Psoas muscle (tissue), 8 donors: ENCODE results near the gene GRIK5. TPM values are rescaled to one million over a fixed set of nuclear protein-coding genes. Genes with fewer than 3 reads are reported as not detected.

ENCODE experiments used
- ATAC-seq, 4 donors: fragments of 200-7000 bp; cut with Tn5 transposase; one replicate each; pipeline ENCODE4 v1.9.1; 2020; ENCODE audit warnings: moderate library complexity in 3 of 4, mild to moderate bottlenecking in 2 of 4
- DNase-seq, 2 donors: peaks; one replicate each; pipeline ENCODE4 v3.0.0-alpha.2; 2020
- H3K27ac ChIP-seq: fragments of 200-600 bp; one replicate; pipeline ENCODE4 v1.8.0; 2022
- H3K27me3 ChIP-seq, 3 donors: fragments of 200-600 bp in 1 of 3; one replicate each; pipeline versions ENCODE4 v1.6.1 to v1.8.0; 2013 to 2022; ENCODE audit warnings: low read length in 2 of 3, mild to moderate bottlenecking in 2 of 3, moderate library complexity in 1 of 3; ENCODE audit not compliant: insufficient read depth in 3 of 3
- H3K36me3 ChIP-seq, 2 donors: fragments of 200-600 bp in 1 of 2; one replicate each; pipeline versions ENCODE4 v1.6.1 to v1.8.0; 2013 to 2022; ENCODE audit warnings: low read depth in 1 of 2, mild to moderate bottlenecking in 1 of 2, moderate library complexity in 1 of 2; ENCODE audit not compliant: insufficient read depth in 1 of 2
- H3K4me1 ChIP-seq: fragments of 200-600 bp; one replicate; pipeline ENCODE4 v1.8.0; 2022
- H3K4me3 ChIP-seq: fragments of 200-600 bp; one replicate; pipeline ENCODE4 v1.8.0; 2022; ENCODE audit warnings: mild to moderate bottlenecking
- H3K9me3 ChIP-seq: fragments of 200-600 bp; one replicate; pipeline ENCODE4 v1.8.0; 2022
- CTCF ChIP-seq: fragments of 200-600 bp; IDR thresholded peaks from one replicate; pipeline ENCODE4 v1.8.0; 2022; ENCODE audit warnings: antibody characterized with exemption
- WGBS, 3 donors: extraction: QIAGEN DNeasy Blood & Tissue Kit; methylation state at CpG; one replicate each; pipeline versions ENCODE4 v1.1.6 to v1.1.7; 2013; 5-methylcytosine and 5-hydroxymethylcytosine counted together
- intact Hi-C, 2 donors: fragments of 100-400 bp; cut with DNase I; formaldehyde crosslinking; loops; one replicate each; pipeline versions ENCODE4 v1.11.0 to v1.14.2; 2022
- polyA plus RNA-seq, 3 donors: library from polyadenylated mRNA; stranded (reverse); fragments of 200-250 nt; gene quantifications; one replicate each; pipeline ENCODE4 v1.2.3, GENCODE V29; 2013
- total RNA-seq, 4 donors: library from RNA; stranded (reverse); fragmentation: NEBNext Ultra II Directional in 2 of 4; extraction: Animal tissue kit (Norgen Biotek cat#: 25700) in 2 of 4; gene quantifications; one replicate each; pipeline versions ENCODE4 v1.2.1 to v1.2.4, GENCODE V29; 2021 to 2023
- donor health status: healthy with polysubstance abuse.
- donor health status: DM: no; HTN: no; CAD: no; lungs with moderate emphysema.
- donor health status: Bipolar disorder and iron deficiency.
- donor health status: healthy.
- donor health status: DM: yes; HTN: yes; CAD: no.
- donor health status: DM: no; HTN: no; CAD: no.
- donor health status: DM: no; HTN: no; CAD: no.
- donor health status: DM: yes; HTN: yes; CAD: no.

GRIK5 gene
- total and polyA plus RNA-seq, 7 donors = 0.26 to 0.88 (median 0.45) TPM

GRCh38 chr19:41959056-41960053, 110.7 kb downstream of the GRIK5 start, which contains the start of gene RABAC1:
RABAC1 (minus strand) TSS chr19:41959321; CDS start chr19:41959292, 29 bp downstream.
- intact Hi-C loops = loop anchor here (5.0 kb wide), 2 partner anchors 77 to 97 kb away; partner anchors contain the start of genes RPS19 (in 2 of the 2) and ARHGEF1 (in 1 of the 2)
- TF ChIP-seq CTCF = no peak
- Histone ChIP-seq H3K27ac (peak within 1 kb of the TSS; percentile 78), H3K4me3 (peak within 1 kb of the TSS; percentile 92), H3K4me1 (peaks cover 16% of the 10 kb centered on the region), H3K27me3 (no peaks in the 10 kb centered on the region), H3K9me3 (no peaks in the 10 kb centered on the region), H3K36me3 (peaks cover 0 to 21% of the 10 kb centered on the region in 2 donors)
- peak; percentile 91 to 98 (median 96) for ATAC-seq
- peak; percentile 86 to 92 for DNase-seq
- 5% methylated on average over 43 to 46 of the region's 46 CpGs for WGBS, 3 donors

DNA sequence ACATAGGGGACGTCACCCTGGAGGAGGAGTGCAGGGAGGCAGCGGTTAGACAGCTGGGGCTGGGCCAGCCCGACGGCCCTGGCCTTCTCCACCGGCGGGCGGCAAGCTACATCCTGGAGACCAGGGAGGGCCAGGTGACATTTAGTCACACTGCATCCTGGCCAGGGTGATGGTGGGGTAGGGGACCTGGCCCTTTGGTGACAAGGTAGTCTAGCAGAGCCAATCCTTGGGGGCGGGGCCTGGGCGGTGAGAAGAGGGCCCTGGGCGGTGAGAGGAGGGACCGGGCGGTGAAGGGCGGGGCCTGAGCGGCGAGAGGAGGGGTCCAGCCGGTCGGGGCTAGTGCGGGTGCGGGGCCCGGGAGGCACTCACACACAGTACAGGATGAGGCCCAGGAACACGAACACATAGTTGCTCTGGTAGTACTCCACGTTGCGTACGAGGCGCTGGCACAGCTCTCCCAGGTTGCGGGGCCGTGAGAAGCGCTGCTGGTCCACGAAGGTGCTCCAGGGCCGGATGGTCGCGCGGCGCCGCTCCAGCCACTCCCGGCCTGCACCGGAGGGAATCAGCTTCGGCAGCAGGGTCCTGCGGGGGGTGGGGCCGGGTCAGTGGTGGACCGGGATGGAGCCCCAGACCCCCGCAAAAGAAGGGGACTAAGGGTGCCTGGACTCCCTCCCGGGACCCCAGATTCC, 111.5 kb downstream of the GRIK5 start:
- DNase-seq = peak; percentile 80 to 84
- TF ChIP-seq CTCF = no peak
- H3K9me3 ChIP-seq = no peaks in the 10 kb centered on the region
- ATAC-seq = peak; percentile 68 to 79 (median 70)
- peaks cover 0 to 21% of the 10 kb centered on the region in 2 donors for H3K36me3 ChIP-seq
- peaks cover 16% of the 10 kb centered on the region for H3K4me1 ChIP-seq
- no peaks in the 10 kb centered on the region for H3K27me3 ChIP-seq
- peak overlapping the region; percentile 92 for H3K4me3 ChIP-seq
- intact Hi-C loops = loop anchor here (5.0 kb wide), 2 partner anchors 76 to 96 kb away; partner anchors contain the start of genes RPS19 (in 2 of the 2) and ARHGEF1 (in 1 of the 2)
- peak overlapping the region; percentile 78 for H3K27ac ChIP-seq
- WGBS, 3 donors = 1 to 2% (median 2%) methylated on average over 30 to 43 of the region's 43 CpGs

DNA sequence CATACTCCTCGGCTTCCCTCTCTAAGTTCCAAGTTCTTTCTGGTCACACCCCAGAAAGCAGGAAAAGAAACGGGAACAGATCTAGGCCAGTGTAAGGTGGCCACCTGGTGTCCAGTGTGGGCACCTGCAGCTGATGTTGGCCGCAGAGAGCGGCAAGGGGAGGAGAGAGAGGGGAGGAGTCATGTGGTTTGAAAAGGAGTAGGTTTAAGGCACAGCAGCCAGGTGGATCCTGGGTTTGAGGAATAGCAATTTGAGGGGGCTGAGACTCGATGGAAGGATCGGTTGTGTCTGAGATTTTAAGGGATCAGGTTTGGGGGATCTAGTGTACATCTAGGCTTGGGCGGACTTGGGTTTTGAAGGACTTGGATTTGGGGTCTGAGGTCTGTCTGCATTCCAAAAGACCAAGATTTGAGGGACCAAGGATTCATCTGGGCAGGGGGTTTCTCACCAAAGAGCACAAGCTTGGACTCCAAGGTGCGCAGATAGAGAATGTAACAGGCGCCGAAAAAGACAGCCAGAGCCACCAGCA, 112.1 kb downstream of the GRIK5 start:
- Histone ChIP-seq H3K27ac (peak overlapping the region; percentile 78), H3K4me3 (peak overlapping the region; percentile 92), H3K36me3 (peaks cover 0 to 21% of the 10 kb centered on the region in 2 donors), H3K27me3 (no peaks in the 10 kb centered on the region), H3K4me1 (peaks cover 16% of the 10 kb centered on the region), H3K9me3 (no peaks in the 10 kb centered on the region)
- WGBS, 3 donors = 22 to 23% (median 23%) methylated on average over 10 of the region's 10 CpGs
- intact Hi-C loops = loop anchor here (5.0 kb wide), 2 partner anchors 76 to 96 kb away; partner anchors contain the start of genes RPS19 (in 2 of the 2) and ARHGEF1 (in 1 of the 2)
- DNase-seq (peak; percentile 44 to 78), ATAC-seq (peak; percentile 79 to 83 (median 82))
- peak; percentile 80 for TF ChIP-seq CTCF

GRCh38 chr19:41957161-41957837, 112.7 kb downstream of the GRIK5 start:
- peak overlapping the region; percentile 78 for H3K27ac ChIP-seq
- ATAC-seq (no peak), DNase-seq (no peak)
- peaks cover 0 to 21% of the 10 kb centered on the region in 2 donors for H3K36me3 ChIP-seq
- no peak overlapping the region for H3K4me3 ChIP-seq
- H3K4me1 ChIP-seq = peaks cover 16% of the 10 kb centered on the region
- no peaks in the 10 kb centered on the region for H3K9me3 ChIP-seq
- intact Hi-C loops = loop anchor here (5.0 kb wide), 2 partner anchors 75 to 95 kb away; partner anchors contain the start of genes RPS19 (in 2 of the 2) and ARHGEF1 (in 1 of the 2)
- TF ChIP-seq CTCF = no peak
- no peaks in the 10 kb centered on the region for H3K27me3 ChIP-seq
- 73 to 79% (median 74%) methylated on average over 11 of the region's 11 CpGs for WGBS, 3 donors
